NAMALWA (cell line): ENCODE measurements around the gene GPD2.

Source experiments
- DNase-seq: peaks from one replicate; pipeline ENCODE4 v3.0.0-alpha.2; 2015; ENCODE audit warnings: low spot score

GPD2 gene

GRCh38 chr2:156532989-156533388, 96.8 kb downstream of the GPD2 start:
- no peak for DNase-seq

GRCh38 chr2:156536534-156536933, 100.4 kb downstream of the GPD2 start:
- DNase-seq: no peak

GRCh38 chr2:156537141-156537540, 101.0 kb downstream of the GPD2 start:
- no peak for DNase-seq

GRCh38 chr2:156538083-156538504, 101.9 kb downstream of the GPD2 start:
- DNase-seq: no peak

GRCh38 chr2:156539086-156539860, 103.1 kb downstream of the GPD2 start:
- no peak for DNase-seq

GRCh38 chr2:156540706-156541105, 104.5 kb downstream of the GPD2 start:
- no peak for DNase-seq

- no peak for DNase-seq
Observed at GRCh38 chr2:156541229-156541628, 105.0 kb downstream of the GPD2 start.

- DNase-seq: no peak
Observed at GRCh38 chr2:156541706-156542105, 105.5 kb downstream of the GPD2 start.

GRCh38 chr2:156548413-156548812, 112.2 kb downstream of the GPD2 start:
- DNase-seq: no peak

GRCh38 chr2:156553714-156554442, 117.7 kb downstream of the GPD2 start:
- no peak for DNase-seq

GRCh38 chr2:156561326-156561725, 125.1 kb downstream of the GPD2 start:
- DNase-seq: no peak

GRCh38 chr2:156562124-156562523, 125.9 kb downstream of the GPD2 start:
- no peak for DNase-seq

GRCh38 chr2:156563994-156564753, 128.0 kb downstream of the GPD2 start:
- no peak for DNase-seq

GRCh38 chr2:156565066-156565710, 129.0 kb downstream of the GPD2 start:
- DNase-seq: no peak

GRCh38 chr2:156573710-156574109, 137.5 kb downstream of the GPD2 start:
- DNase-seq: no peak

- no peak for DNase-seq
Observed at GRCh38 chr2:156574112-156574511, 137.9 kb downstream of the GPD2 start.

- no peak for DNase-seq
Observed at GRCh38 chr2:156576005-156576404, 139.8 kb downstream of the GPD2 start.

GRCh38 chr2:156580501-156580900, 144.3 kb downstream of the GPD2 start:
- DNase-seq: no peak

- no peak for DNase-seq
Observed at GRCh38 chr2:156581280-156581679, 145.1 kb downstream of the GPD2 start.

- no peak for DNase-seq
Observed at GRCh38 chr2:156585457-156585856, 149.3 kb downstream of the GPD2 start.

- DNase-seq: no peak
Observed at GRCh38 chr2:156586621-156587020, 150.4 kb downstream of the GPD2 start.

GRCh38 chr2:156589381-156590079, 153.4 kb downstream of the GPD2 start:
- peak; percentile 55 for DNase-seq
